Measurements from ENCODE around the gene SDK1. TPM values are rescaled to one million over a fixed set of nuclear protein-coding genes. Genes with fewer than 3 reads are reported as not detected.
"Not testable (repeated sequence)": the region's sequence is repeated elsewhere in the genome, so short reads cannot be mapped to it uniquely, and the experiment has no call there.

Gene SDK1
- total and polyA plus RNA-seq, 2 donors (not counting 3 experiments of a cell fraction or from before 2014, with no cell fraction given): 1.6 to 3.9 TPM

GRCh38 chr7:3755778-3756453 is 454.9 kb downstream of the SDK1 start:
- H3K4me2 ChIP-seq (ENCODE audit: insufficient read depth, low read length); H3K27ac ChIP-seq (ENCODE audit: insufficient read depth, low read depth, low read length); POLR2A ChIA-PET; H3K9ac ChIP-seq (replicated peaks; ENCODE audit: extremely low read depth, insufficient read depth, low read length); FAIRE-seq; H3K79me2 ChIP-seq (ENCODE audit: control insufficient read depth, insufficient read depth, low read length); H4K20me1 ChIP-seq (replicated peaks; ENCODE audit: control insufficient read depth, extremely low read depth, insufficient read depth, low read length); H3K4me1 ChIP-seq (ENCODE audit: control insufficient read depth, extremely low read depth, insufficient read depth, low read length); H3K9me3 ChIP-seq (replicated peaks; ENCODE audit: control insufficient read depth, insufficient read depth, low read length); BruUV-seq (replicated peaks); H3K4me3 ChIP-seq (replicated peaks in 1 of 3; ENCODE audit: insufficient read depth in 1 of 3, low read depth in 1 of 3, low read length in 3 of 3); DNase-seq (ENCODE audit: low read depth, low spot score); dilution Hi-C loops (cut with MboI; ENCODE audit: extremely low pct_ligation_motif_present, low sequenced_read_pairs); H3K9me1 ChIP-seq (replicated peaks; ENCODE audit: control insufficient read depth, extremely low read depth, insufficient read depth, low read length); H2AFZ ChIP-seq (ENCODE audit: low read depth, low read length); H3K27me3 ChIP-seq (ENCODE audit: control insufficient read depth in 2 of 2, insufficient read depth in 2 of 2, low read length in 2 of 2); CTCF ChIA-PET; intact Hi-C loops (cut with micrococcal nuclease); H3K36me3 ChIP-seq (ENCODE audit: control insufficient read depth in 2 of 2, extremely low read depth in 1 of 2, insufficient read depth in 2 of 2, low read length in 2 of 2): not testable (repeated sequence)
- TF ChIP-seq, protein P1, sequence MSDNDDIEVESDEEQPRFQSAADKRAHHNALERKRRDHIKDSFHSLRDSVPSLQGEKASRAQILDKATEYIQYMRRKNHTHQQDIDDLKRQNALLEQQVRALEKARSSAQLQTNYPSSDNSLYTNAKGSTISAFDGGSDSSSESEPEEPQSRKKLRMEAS (IDR thresholded peaks at IDR 0.05; ENCODE audit: insufficient read depth, insufficient read length): peak; percentile 32

- Histone ChIP-seq H3K79me2 (ENCODE audit: control insufficient read depth, insufficient read depth, low read length) (no peaks in the 10 kb centered on the region), H3K9me3 (replicated peaks; ENCODE audit: control insufficient read depth, insufficient read depth, low read length) (no peaks in the 10 kb centered on the region), H2AFZ (ENCODE audit: low read depth, low read length) (no peak overlapping the region), H3K9ac (replicated peaks; ENCODE audit: extremely low read depth, insufficient read depth, low read length) (no peak overlapping the region), H3K4me2 (ENCODE audit: insufficient read depth, low read length) (no peak overlapping the region), H4K20me1 (replicated peaks; ENCODE audit: control insufficient read depth, extremely low read depth, insufficient read depth, low read length) (no peaks in the 10 kb centered on the region), H3K4me1 (ENCODE audit: control insufficient read depth, extremely low read depth, insufficient read depth, low read length) (peaks cover 3% of the 10 kb centered on the region), H3K27ac (ENCODE audit: insufficient read depth, low read depth, low read length) (no peak overlapping the region), H3K4me3 (replicated peaks in 1 of 3; ENCODE audit: insufficient read depth in 1 of 3, low read depth in 1 of 3, low read length in 3 of 3) (no peak overlapping the region), H3K36me3 (ENCODE audit: control insufficient read depth in 2 of 2, extremely low read depth in 1 of 2, insufficient read depth in 2 of 2, low read length in 2 of 2) (no peaks in the 10 kb centered on the region), H3K9me1 (replicated peaks; ENCODE audit: control insufficient read depth, extremely low read depth, insufficient read depth, low read length) (no peaks in the 10 kb centered on the region), H3K27me3 (ENCODE audit: control insufficient read depth in 2 of 2, insufficient read depth in 2 of 2, low read length in 2 of 2) (no peaks in the 10 kb centered on the region)
- ChIA-PET CTCF (no interaction called here), POLR2A (no interaction called here)
- dilution Hi-C loops (cut with MboI; ENCODE audit: extremely low pct_ligation_motif_present, low sequenced_read_pairs) (no loop called here), intact Hi-C loops (cut with micrococcal nuclease) (no loop called here)
- no TSS peak for BruUV-seq (replicated peaks)
- TF ChIP-seq JUN (IDR thresholded peaks at IDR 0.05; ENCODE audit: borderline replicate concordance, insufficient read depth, insufficient read length, low read depth): no peak
- TF ChIP-seq, protein P1 (IDR thresholded peaks at IDR 0.05; ENCODE audit: insufficient read depth, insufficient read length): no peak
- no peak for TF ChIP-seq FOS (IDR thresholded peaks at IDR 0.05; ENCODE audit: borderline replicate concordance, insufficient read depth, low read length)
- no peak for TF ChIP-seq EZH2 (IDR thresholded peaks at IDR 0.05; ENCODE audit: borderline replicate concordance, low read depth, low read length, severe bottlenecking)
- no peak for TF ChIP-seq GATA2 (IDR thresholded peaks at IDR 0.05; ENCODE audit: insufficient read depth, insufficient read length, low read depth, low read length)
- no peak for TF ChIP-seq CTCF (IDR thresholded peaks at IDR 0.05; ENCODE audit: extremely low read depth in 1 of 2, insufficient read depth in 1 of 2, low read depth in 1 of 2, low read length in 2 of 2)
- no peak for TF ChIP-seq POLR2AphosphoS5 (IDR thresholded peaks at IDR 0.05; ENCODE audit: insufficient read depth, low read depth, low read length)
- no peak for TF ChIP-seq MYC (IDR thresholded peaks at IDR 0.05; ENCODE audit: low read depth, low read length)
- no peak for TF ChIP-seq POLR2A (IDR thresholded peaks at IDR 0.05; ENCODE audit: low read depth, low read length)
- FAIRE-seq (no peak), DNase-seq (ENCODE audit: low read depth, low spot score) (no peak)
These were observed 456.0 kb downstream of the SDK1 start for GRCh38 chr7:3757059-3757458.

All from endothelial cell of umbilical vein (primary cell).